HL-60/S4 treated with retinoic acid at 250 ng/mL for 4 days and 3 days (cell line): Measurements from ENCODE around the gene IQCB1.
"Not testable (repeated sequence)": the region's sequence is repeated elsewhere in the genome, so short reads cannot be mapped to it uniquely, and the experiment has no call there.

Source experiments
- in situ Hi-C: fragments of 300-500 bp; cut with MboI; formaldehyde crosslinking; loops from 2 replicates; pipeline ENCODE4 v1.7.0; 2022; ENCODE audit warnings: low sequenced_read_pairs

Gene IQCB1, protein sequence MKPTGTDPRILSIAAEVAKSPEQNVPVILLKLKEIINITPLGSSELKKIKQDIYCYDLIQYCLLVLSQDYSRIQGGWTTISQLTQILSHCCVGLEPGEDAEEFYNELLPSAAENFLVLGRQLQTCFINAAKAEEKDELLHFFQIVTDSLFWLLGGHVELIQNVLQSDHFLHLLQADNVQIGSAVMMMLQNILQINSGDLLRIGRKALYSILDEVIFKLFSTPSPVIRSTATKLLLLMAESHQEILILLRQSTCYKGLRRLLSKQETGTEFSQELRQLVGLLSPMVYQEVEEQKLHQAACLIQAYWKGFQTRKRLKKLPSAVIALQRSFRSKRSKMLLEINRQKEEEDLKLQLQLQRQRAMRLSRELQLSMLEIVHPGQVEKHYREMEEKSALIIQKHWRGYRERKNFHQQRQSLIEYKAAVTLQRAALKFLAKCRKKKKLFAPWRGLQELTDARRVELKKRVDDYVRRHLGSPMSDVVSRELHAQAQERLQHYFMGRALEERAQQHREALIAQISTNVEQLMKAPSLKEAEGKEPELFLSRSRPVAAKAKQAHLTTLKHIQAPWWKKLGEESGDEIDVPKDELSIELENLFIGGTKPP

GRCh38 chr3:121834671-121835464 is at the start of gene IQCB1, which contains the start of gene EAF2:
Gene IQCB1, minus strand, starts transcription at chr3:121835060. Its CDS starts 6,100 bp downstream, at chr3:121828960.
Gene EAF2, plus strand, starts transcription at chr3:121835209. Its CDS starts 77 bp downstream, at chr3:121835286.
- in situ Hi-C loops = no loop called here

GRCh38 chr3:121883507-121883906 is 48.6 kb upstream of the IQCB1 start:
- in situ Hi-C loops = no loop called here

DNA sequence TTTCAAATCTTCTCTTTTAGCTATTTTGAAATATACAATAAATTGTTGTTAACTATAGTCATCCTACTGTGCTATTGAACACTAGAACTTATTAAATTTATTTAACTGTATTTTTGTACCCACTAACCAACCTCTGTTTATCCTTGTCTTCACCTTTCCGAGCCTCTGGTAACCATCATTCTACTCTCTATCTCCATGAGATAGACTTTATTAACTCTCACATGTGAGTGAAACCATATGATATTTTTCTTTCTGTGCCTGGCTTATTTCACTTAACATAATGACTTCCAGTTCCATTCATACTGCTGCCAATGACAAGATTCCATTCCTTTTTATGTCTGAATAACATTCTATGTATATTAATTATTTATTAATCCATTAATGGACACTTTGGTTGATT is 43.6 kb upstream of the IQCB1 start:
- in situ Hi-C loops = no loop called here

GRCh38 chr3:121871430-121871829 is 36.6 kb upstream of the IQCB1 start:
- in situ Hi-C loops = no loop called here

DNA sequence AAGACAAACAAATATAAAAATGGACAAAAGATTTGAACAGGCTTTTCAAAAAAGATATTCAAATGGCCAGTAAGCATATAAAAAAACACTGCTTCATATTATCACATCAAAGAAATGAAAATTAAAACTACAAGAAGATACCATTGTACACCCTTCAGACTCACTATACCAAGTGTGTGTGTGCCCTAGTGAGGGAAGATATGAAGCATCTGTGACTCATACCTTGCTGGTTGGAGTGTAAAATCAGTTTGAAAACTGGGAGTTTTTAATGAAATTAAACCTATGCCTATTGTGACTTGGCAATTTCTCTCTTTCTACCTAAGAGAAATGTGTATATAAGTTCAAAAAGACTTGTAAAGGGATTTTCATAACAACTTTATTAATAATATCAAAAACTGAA is 35.9 kb upstream of the IQCB1 start:
- in situ Hi-C loops = no loop called here

DNA sequence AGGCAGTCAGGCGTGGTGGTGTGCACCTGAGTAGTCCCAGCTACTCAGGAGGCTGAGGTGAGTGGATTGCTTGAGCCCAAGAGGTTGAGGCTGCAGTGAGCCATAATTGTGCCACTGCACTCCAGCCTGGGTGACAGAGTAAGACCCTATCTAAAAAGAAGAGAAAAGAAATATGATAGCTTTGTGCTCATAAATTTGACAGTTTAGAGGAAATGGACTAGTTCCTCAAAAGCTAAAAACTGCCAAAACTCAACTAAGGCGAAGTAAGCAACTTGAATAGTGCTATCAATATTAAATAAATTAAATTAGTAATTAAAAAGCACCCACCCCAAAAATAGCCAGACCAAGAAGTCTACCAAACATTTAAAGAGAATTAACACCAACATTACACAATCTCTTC is 34.9 kb upstream of the IQCB1 start:
- in situ Hi-C loops = no loop called here

GRCh38 chr3:121863801-121864200 is 28.9 kb upstream of the IQCB1 start:
- in situ Hi-C loops = no loop called here

DNA sequence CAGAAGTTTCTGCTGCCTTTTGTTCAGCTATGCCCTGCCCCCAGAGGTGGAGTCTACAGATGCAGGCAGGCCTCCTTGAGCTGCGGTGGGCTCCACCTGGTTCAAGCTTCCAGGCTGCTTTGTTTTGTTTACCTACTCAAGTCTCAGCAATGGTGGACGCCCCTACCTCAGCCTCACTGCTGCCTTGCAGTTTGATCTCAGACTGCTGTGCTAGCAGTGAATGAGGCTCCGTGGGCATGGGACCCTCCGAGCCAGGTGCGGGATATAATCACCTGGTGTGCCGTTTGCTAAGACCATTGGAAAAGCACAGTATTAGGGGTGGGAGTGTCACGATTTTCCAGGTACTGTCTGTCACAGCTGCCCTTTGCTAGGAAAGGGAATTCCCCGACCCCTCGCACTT is 28.4 kb upstream of the IQCB1 start:
- in situ Hi-C loops = not testable (repeated sequence)

- in situ Hi-C loops = not testable (repeated sequence)
Observed at GRCh38 chr3:121857778-121858177, 22.9 kb upstream of the IQCB1 start.

DNA sequence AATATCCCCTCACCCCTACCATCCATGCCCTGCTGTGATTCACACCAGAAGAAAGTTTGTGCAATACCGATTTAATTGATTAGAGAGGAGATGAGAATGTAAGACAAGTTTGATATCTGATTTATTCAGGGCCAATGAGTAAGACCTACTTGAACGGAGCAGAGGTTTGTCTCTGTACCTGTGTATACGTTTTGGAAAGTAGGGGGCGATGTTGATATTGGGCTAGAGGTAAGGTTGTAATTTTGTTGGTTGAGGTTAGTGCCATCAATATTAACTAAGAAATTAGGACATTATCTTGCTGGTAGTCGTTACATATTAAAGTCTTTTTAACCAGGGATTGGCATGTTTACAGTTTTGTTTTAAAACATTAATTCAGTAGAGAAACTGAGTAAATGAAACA is 20.7 kb upstream of the IQCB1 start:
- in situ Hi-C loops = no loop called here

DNA sequence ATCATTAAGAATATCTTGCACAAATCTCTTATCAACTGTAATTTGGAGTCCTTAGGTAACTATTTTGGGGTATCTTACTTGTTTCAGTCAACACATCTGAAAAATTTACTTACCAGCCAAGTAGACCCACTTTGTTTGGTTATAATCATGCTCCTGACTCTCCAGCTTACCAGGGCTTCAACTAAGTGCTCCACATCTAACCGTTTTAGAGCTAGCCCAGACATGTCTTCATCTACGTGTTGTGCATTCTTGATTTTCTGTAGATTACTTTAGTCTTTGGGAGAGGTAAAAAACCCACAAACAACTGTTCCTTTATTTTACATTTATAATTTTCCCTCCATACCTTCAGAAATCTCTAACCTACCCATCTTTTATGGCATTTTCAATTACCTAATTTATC is 17.4 kb upstream of the IQCB1 start:
- in situ Hi-C loops = no loop called here

- in situ Hi-C loops = no loop called here
Observed at GRCh38 chr3:121844892-121845291, 10.0 kb upstream of the IQCB1 start.

DNA sequence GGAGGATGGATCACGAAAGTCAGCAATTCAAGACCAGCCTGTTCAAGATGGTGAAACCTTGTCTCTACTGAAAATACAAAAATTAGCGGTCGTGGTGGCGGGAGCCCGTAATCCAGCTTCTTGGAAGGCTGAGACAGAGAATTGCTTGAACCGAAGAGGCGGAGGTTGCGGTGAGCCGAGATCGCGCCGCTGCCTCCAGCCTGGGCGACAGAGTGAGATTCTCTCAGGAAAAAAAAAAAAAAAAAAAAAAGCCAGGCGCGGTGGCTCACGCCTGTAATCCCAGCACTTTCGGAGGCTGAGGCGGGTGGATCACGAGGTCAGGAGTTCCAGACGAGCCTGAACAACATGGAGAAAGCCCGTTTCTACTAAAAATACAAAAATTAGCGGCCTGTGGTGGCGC is 5.1 kb upstream of the IQCB1 start:
- in situ Hi-C loops = no loop called here

DNA sequence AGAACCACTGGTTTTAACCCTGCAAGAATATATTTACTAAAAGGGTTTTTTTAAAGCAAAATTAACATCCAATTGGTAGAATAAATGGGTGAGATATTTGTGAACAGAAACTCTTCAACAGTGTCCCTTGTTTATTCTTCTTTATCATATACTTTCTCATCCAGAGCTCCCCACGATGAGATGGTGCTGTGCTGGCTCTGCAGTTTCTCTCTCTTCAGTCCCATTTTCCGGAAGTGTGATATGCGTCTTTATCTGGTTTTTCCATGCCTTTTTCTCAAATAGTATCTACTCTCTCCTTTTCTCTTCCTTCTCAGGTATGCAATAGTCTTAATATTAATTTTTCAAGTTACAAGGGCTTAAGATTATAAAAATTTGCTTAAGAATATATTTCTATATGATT is 1.6 kb upstream of the IQCB1 start:
- in situ Hi-C loops = no loop called here

- in situ Hi-C loops = no loop called here
Observed at GRCh38 chr3:121836064-121836463, 1.2 kb upstream of the IQCB1 start.

GRCh38 chr3:121835465-121835801 is 573 bp upstream of the IQCB1 start:
- in situ Hi-C loops = no loop called here

GRCh38 chr3:121834157-121834670 is 646 bp downstream of the IQCB1 start:
- in situ Hi-C loops = no loop called here

DNA sequence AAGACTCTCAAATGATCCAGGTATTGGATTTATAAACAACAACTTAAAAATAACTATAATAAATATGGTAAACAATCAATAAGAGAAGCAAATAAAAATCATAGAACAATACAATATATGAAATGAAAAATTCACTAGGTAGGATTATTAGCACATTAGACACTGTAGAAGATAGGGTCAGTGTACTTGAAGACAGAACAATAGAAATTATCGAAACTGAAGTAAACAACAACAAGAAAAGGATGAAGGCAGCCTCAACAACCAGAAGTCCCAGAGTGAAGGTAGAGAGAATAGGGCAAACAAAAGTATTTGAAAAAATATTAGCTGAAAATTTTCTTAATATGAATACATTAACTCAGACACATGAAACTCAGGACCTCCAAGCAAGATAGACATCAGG is 11.9 kb downstream of the IQCB1 start:
- in situ Hi-C loops = no loop called here

DNA sequence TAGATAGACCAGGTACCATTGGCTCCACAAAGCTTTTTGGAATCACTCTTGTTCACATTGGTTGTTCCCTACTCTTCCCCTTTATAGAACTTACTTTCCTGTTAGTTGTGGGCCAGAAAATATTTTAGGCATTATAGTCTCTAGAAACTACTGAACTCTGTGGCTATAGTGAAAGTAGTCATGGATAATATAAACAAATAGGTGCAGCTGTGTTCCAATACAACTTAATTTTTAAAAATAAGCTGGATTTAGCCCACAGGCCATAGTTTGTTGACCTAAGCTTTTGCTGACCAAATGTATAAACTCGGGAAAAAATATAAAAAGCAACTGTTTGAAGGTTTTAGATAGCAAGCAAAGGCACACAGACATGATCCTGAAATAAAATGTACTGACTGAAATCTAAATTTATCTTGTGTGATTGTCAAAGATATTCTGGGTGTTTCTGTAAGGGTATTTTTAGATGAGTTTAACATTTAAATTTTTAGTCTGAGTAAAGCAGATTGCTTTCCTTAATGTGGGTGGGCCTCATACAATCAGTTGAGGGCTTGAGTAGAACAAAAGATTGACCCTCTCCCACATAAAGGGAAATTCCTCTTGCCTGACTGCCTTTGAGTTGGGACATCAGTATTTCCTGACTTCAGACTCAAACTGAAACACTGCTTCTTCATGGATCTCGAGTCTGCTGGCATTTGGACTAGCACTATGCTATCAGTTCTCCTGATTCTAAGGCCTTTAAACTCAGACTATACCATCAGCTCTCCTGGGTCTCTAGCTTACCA is 13.2 kb downstream of the IQCB1 start:
- in situ Hi-C loops = no loop called here

DNA sequence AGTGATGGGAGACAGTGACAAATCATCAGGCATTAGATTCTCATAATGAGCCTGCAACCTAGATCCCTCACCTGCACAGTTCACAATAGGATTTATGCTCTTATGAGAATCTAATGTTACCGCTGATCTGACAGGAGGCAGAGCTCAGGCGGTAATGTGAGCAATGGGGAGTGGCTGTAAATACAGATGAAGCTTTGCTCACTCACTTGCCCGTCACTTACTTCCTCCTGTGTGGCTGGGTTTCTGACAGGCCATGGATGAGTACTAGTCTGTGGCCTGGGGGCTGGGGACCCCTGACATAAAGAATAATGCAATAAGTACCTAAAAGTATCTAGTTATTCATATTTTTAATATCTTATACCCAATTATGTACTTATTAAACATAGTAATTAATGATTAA is 15.6 kb downstream of the IQCB1 start:
- in situ Hi-C loops = no loop called here

DNA sequence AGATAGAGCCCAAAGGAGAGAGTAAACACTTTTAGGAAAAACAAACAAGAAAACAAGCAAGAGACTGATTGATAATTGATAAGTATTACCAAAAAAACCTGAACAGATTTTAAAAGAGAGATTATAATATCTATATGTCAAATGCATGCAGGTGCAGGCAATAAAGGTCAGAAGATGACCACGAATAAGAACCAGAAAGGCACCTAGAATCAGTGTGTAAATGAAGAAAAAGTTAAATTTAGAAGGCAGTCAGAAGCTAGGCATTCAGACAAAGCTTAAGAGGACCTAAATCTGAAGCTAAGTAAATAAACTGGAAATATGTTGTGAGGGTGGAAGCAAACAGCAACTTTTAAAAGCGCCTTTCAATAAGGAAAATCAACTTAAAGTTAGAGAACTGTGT is 16.3 kb downstream of the IQCB1 start:
- in situ Hi-C loops = no loop called here
